ENCODE measurements around the gene CCL14.

CCL14 gene

DNA sequence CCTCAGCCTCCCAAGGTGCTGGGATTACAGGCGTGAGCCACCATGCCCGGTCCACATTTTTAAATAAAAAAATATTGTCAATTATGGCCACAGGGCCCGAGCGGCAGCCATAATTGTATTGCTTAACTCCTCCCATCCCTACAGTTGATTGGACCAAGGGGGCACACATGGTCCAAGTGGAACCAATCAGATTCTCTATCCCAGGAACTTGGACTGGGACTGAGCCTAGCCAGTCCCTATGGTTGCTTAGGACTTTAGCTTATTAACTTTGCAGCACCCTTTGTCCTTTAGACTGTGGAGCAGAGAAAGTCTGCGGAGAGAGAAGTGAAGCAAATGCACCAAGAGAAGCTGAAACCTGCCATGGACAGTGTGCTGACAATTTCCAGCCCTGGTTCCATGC lies 50.5 kb downstream of the CCL14 start:
- DNase-seq: no peak

DNA sequence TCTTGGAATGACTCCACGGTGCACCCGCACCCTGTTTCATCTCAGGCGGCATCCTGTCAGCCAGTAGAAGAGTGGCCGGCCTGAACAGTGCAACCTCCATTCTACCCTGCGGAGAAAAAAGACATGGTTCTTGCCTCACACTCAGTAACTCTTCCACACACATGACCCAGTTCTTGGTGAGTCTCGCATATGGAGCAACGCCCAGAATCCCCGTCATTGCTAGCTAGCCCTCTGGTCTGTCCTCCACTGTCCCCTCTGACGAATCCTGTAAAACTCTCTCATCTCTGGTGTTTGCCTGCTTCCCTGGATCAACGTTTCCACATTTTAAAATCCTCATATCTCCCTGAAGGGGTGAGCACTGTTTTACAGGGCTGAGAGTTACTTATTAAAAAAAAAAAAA lies 51.8 kb downstream of the CCL14 start:
- DNase-seq: no peak
